Naive thymus-derived CD4-positive, alpha-beta T cell (primary cell): ENCODE data around the gene HTR3B. TPM values are rescaled to one million over a fixed set of nuclear protein-coding genes. Genes with fewer than 3 reads are reported as not detected.

ENCODE experiments used
- ATAC-seq: fragments of 150-1000 bp; cut with Tn5 transposase; 2 replicates; pipeline ENCODE4 v1.10.0; 2021; ENCODE audit warnings: mild to moderate bottlenecking, moderate library complexity
- CTCF ChIA-PET: fragments of 350-600 bp; sonication (Branson Sonifier 250); formaldehyde crosslinking; loops from one replicate; lab custom pipeline; 2021; ENCODE audit warnings: antibody characterized with exemption; lab: Charles Lee
- POLR2A ChIA-PET: fragments of 350-600 bp; sonication (Branson Sonifier 250); formaldehyde crosslinking; loops from one replicate; lab custom pipeline; 2021; ENCODE audit warnings: antibody characterized with exemption, inconsistent platforms; lab: Charles Lee
- DNase-seq, 9 donors: peaks; one replicate each; pipeline versions ENCODE4 v3.0.0 to v3.0.0-alpha.2; 2020 to 2022; ENCODE audit warnings: mixed read lengths in 1 of 9
- H3K27ac ChIP-seq: one replicate; pipeline ENCODE4 v1.7.0; 2013; ENCODE audit warnings: mild to moderate bottlenecking, low read depth, low read length, moderate library complexity
- H3K27me3 ChIP-seq, 2 donors: one replicate each; pipeline ENCODE4 v1.7.0; 2013; ENCODE audit warnings: low read length in 2 of 2, mild to moderate bottlenecking in 2 of 2, moderate library complexity in 2 of 2; ENCODE audit not compliant: control insufficient read depth in 2 of 2, insufficient read depth in 2 of 2
- H3K36me3 ChIP-seq, 3 experiments: 1 replicate in 2 of 3; 2 replicates in 1 of 3; pipeline ENCODE4 v1.7.0; 2013; ENCODE audit warnings: low read length in 3 of 3, mild to moderate bottlenecking in 3 of 3, moderate library complexity in 1 of 3; ENCODE audit not compliant: insufficient read depth in 3 of 3, control insufficient read depth in 2 of 3
- H3K4me1 ChIP-seq, 2 donors: one replicate each; pipeline ENCODE4 v1.7.0; 2013; ENCODE audit warnings: low read length in 2 of 2, mild to moderate bottlenecking in 2 of 2, moderate library complexity in 1 of 2; ENCODE audit not compliant: control insufficient read depth in 2 of 2, insufficient read depth in 2 of 2
- H3K4me3 ChIP-seq: 2 replicates; pipeline ENCODE4 v1.7.0; 2013; ENCODE audit warnings: mild to moderate bottlenecking, low read length
- H3K9me3 ChIP-seq, 3 experiments: 1 replicate in 2 of 3; 2 replicates in 1 of 3; pipeline ENCODE4 v1.7.0; 2013; ENCODE audit warnings: low read length in 3 of 3; ENCODE audit not compliant: control insufficient read depth in 2 of 3
- H3K27ac Mint-ChIP-seq, 9 donors: one replicate each; pipeline ENCODE4 v1.8.0; 2020 to 2022; ENCODE audit warnings: mixed read lengths in 9 of 9, mild to moderate bottlenecking in 8 of 9, moderate library complexity in 5 of 9, inconsistent platforms in 2 of 9
- H3K27me3 Mint-ChIP-seq, 5 donors: one replicate each; pipeline ENCODE4 v1.8.0; 2021 to 2022; ENCODE audit warnings: mixed read lengths in 5 of 5, mild to moderate bottlenecking in 1 of 5
- H3K36me3 Mint-ChIP-seq, 5 donors: one replicate each; pipeline ENCODE4 v1.8.0; 2020 to 2022; ENCODE audit warnings: mixed read lengths in 5 of 5, mild to moderate bottlenecking in 3 of 5, inconsistent platforms in 1 of 5
- H3K4me1 Mint-ChIP-seq, 7 donors: one replicate each; pipeline ENCODE4 v1.8.0; 2020 to 2022; ENCODE audit warnings: mixed read lengths in 7 of 7, mild to moderate bottlenecking in 3 of 7, inconsistent platforms in 1 of 7
- H3K4me3 Mint-ChIP-seq, 10 donors: one replicate each; pipeline ENCODE4 v1.8.0; 2020 to 2022; ENCODE audit warnings: mild to moderate bottlenecking in 10 of 10, mixed read lengths in 10 of 10, moderate library complexity in 6 of 10, inconsistent platforms in 2 of 10
- H3K9me3 Mint-ChIP-seq, 11 donors: one replicate each; pipeline ENCODE4 v1.8.0; 2020 to 2022; ENCODE audit warnings: mixed read lengths in 11 of 11, mild to moderate bottlenecking in 4 of 11, inconsistent platforms in 1 of 11, moderate library complexity in 1 of 11
- intact Hi-C, 2 donors: fragments of 100-400 bp; cut with micrococcal nuclease; formaldehyde crosslinking; loops; one replicate each; pipeline ENCODE4 v1.15.1; 2023
- polyA plus RNA-seq, 2 donors: library from polyadenylated mRNA; unstranded; fragments of 300-500 nt; fragmentation: Illumina TruSeq; gene quantifications; one replicate each; pipeline ENCODE4 v1.2.3, GENCODE V29; 2021
- total RNA-seq, 6 experiments: library from RNA in 5 of 6; stranded (reverse) in 5 of 6; gene quantifications; 1 replicate in 5 of 6; 2 replicates in 1 of 6; pipeline ENCODE4 v1.2.3 and lab custom pipeline; 2021 to 2026

Gene HTR3B
- total and polyA plus RNA-seq, 7 experiments from 2014 or later, result not detected

DNA sequence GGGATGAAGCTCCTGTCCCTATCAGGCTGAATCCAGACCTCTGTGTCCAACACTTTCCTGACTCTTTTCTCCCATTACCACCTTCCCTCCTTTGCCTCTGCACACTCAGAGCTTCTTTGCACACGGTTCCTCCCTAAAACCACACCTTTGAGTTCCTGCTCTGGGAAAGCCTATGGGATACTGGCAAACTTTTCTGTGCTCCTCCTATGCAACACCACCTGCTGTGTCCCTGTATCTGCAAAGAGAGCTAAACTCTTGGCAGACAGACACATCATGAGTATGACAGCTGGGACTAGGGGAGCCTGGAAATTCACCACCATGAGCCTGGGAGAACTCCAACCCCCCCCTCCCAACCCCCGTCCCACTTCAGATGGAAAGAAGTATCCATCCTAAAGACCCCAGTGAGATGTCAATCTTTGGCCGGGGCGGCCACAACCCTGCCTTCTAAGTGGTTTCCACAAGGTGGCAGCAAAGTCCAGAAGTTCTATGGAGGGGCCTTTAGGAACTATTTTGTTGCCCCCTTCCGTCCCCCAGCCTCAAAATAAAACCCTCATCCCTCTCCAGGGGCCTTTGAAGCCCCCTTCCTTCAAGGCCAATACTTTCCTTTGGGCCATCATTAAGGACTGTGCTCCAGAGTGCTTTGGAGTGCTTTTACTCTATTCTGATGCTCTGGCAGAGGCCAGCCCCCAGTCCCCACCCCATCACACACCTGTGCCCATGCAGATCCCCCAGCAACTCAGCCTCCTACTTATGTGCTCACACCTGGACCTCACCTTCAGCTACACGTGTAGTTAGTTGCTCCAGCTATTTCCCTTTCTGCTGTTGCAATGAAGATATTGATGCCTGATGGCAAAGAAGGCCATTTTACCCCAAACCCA is 89.7 kb downstream of the HTR3B start:
- no peak overlapping the region for H3K4me3 ChIP-seq
- ATAC-seq (peak; percentile 57), DNase-seq (peak in 6 of 9 donors; percentile 12 to 50 (median 24))
- H3K27ac ChIP-seq, result no peak overlapping the region
- Mint-ChIP-seq H3K4me1 (peaks cover 0 to 12% (median 5%) of the 10 kb centered on the region in 7 donors), H3K36me3 (no peaks in the 10 kb centered on the region), H3K4me3 (no peak overlapping the region), H3K27ac (no peak overlapping the region), H3K27me3 (peaks cover 2 to 43% (median 29%) of the 10 kb centered on the region in 5 donors), H3K9me3 (peaks cover 0 to 2% (median 0%) of the 10 kb centered on the region in 11 donors)
- H3K36me3 ChIP-seq, result no peaks in the 10 kb centered on the region
- H3K4me1 ChIP-seq, result no peaks in the 10 kb centered on the region
- no peaks in the 10 kb centered on the region for H3K27me3 ChIP-seq
- ChIA-PET CTCF (interaction anchor here (0.6 to 7.5 kb wide), 7 partner anchors 10 to 267 kb away, joined by 3 to 117 read pairs (median 8); no protein-coding TSS in a partner anchor), POLR2A (interaction anchor here (1.1 to 1.2 kb wide), 2 partner anchors 258 to 267 kb away, joined by 3 to 5 read pairs; no protein-coding TSS in a partner anchor)
- no peaks in the 10 kb centered on the region for H3K9me3 ChIP-seq
- intact Hi-C loops, result loop anchor here (1.0 to 10.0 kb wide), 6 partner anchors 42 to 267 kb away; no protein-coding TSS in a partner anchor

Other genes with a start within 250 kb of the HTR3B start
- 1 to 10 TPM in 2 of 5 experiments, under 1 TPM in 3; 0.50 to 1.5 (median 0.97) TPM for gene TMPRSS5, start 198.5 kb upstream of the HTR3B start, total RNA-seq
- not detected for gene TMPRSS5, start 198.5 kb upstream of the HTR3B start, polyA plus RNA-seq
- gene ZW10, start 131.1 kb upstream of the HTR3B start, total RNA-seq, result 10 to 100 TPM in 3 of 5 experiments, 1 to 10 TPM in 2; 5.0 to 19.0 (median 10.2) TPM
- gene ZW10, start 131.1 kb upstream of the HTR3B start, polyA plus RNA-seq, result 10 to 100 TPM; 13.8 to 21.2 TPM
- not detected for gene CLDN25, start 125.0 kb upstream of the HTR3B start, total RNA-seq
- not detected for gene CLDN25, start 125.0 kb upstream of the HTR3B start, polyA plus RNA-seq
- gene USP28, start 29.2 kb upstream of the HTR3B start, total RNA-seq, result 10 to 100 TPM; 12.0 to 50.3 (median 19.0) TPM
- 10 to 100 TPM; 14.6 to 25.8 TPM for gene USP28, start 29.2 kb upstream of the HTR3B start, polyA plus RNA-seq
- not detected for gene HTR3A, start 70.3 kb downstream of the HTR3B start, total RNA-seq
- not detected for gene HTR3A, start 70.3 kb downstream of the HTR3B start, polyA plus RNA-seq
- 10 to 100 TPM in 2 of 5 experiments, 1 to 10 TPM in 3; 3.0 to 22.1 (median 7.2) TPM for gene ZBTB16, start 154.9 kb downstream of the HTR3B start, total RNA-seq
- 10 to 100 TPM in 1 of 2 donors, 1 to 10 TPM in 1; 3.0 to 15.4 TPM for gene ZBTB16, start 154.9 kb downstream of the HTR3B start, polyA plus RNA-seq